Measurements from ENCODE around the gene MARK4. TPM values are rescaled to one million over a fixed set of nuclear protein-coding genes. Genes with fewer than 3 reads are reported as not detected.

The MARK4 gene
- total RNA-seq, 1 experiment from 2014 or later = 37.7 TPM

DNA sequence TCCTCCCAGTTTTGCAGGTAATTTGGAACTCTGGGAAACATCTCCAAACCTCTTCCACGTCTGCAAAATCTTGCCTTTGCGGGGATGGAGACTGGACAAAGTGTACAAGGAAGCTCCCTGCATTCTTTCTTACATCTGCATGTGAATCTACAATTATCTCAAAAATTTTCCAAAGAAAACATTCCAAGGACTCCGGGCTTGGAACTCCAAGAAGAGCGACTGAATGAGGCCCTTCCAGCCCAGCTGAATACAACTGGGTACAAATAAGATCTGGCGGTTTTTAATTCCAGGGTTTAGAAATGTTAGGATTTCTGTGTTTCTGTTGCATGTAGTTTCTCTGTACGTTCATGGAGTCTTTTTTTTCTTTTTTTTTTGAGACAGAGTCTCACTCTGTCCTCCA, 34.4 kb upstream of the MARK4 start:
- no peaks in the 10 kb centered on the region for H3K9me2 ChIP-seq (ENCODE audit: insufficient read depth)
- CTCF ChIA-PET = no interaction called here
- no peak overlapping the region for H3K4me2 ChIP-seq (ENCODE audit: low read length)
- H3K27ac ChIP-seq (ENCODE audit: low read depth, low read length) = no peak overlapping the region
- no peaks in the 10 kb centered on the region for H3K27me3 ChIP-seq (ENCODE audit: insufficient read depth, low read length)
- H3K36me3 ChIP-seq (ENCODE audit: control insufficient read depth in 1 of 2, insufficient read depth in 2 of 2, low read length in 2 of 2) = no peaks in the 10 kb centered on the region
- no peaks in the 10 kb centered on the region for H3K4me1 ChIP-seq (ENCODE audit: control insufficient read depth in 1 of 2, insufficient read depth in 2 of 2, low read length in 2 of 2)
- H3K9ac ChIP-seq (ENCODE audit: low read length) = no peak overlapping the region
- intact Hi-C loops (cut with micrococcal nuclease) = no loop called here
- H4K20me1 ChIP-seq (ENCODE audit: insufficient read depth) = no peaks in the 10 kb centered on the region
- TF ChIP-seq, protein P1, sequence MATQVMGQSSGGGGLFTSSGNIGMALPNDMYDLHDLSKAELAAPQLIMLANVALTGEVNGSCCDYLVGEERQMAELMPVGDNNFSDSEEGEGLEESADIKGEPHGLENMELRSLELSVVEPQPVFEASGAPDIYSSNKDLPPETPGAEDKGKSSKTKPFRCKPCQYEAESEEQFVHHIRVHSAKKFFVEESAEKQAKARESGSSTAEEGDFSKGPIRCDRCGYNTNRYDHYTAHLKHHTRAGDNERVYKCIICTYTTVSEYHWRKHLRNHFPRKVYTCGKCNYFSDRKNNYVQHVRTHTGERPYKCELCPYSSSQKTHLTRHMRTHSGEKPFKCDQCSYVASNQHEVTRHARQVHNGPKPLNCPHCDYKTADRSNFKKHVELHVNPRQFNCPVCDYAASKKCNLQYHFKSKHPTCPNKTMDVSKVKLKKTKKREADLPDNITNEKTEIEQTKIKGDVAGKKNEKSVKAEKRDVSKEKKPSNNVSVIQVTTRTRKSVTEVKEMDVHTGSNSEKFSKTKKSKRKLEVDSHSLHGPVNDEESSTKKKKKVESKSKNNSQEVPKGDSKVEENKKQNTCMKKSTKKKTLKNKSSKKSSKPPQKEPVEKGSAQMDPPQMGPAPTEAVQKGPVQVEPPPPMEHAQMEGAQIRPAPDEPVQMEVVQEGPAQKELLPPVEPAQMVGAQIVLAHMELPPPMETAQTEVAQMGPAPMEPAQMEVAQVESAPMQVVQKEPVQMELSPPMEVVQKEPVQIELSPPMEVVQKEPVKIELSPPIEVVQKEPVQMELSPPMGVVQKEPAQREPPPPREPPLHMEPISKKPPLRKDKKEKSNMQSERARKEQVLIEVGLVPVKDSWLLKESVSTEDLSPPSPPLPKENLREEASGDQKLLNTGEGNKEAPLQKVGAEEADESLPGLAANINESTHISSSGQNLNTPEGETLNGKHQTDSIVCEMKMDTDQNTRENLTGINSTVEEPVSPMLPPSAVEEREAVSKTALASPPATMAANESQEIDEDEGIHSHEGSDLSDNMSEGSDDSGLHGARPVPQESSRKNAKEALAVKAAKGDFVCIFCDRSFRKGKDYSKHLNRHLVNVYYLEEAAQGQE (IDR thresholded peaks at IDR 0.05; ENCODE audit: low read depth) = no peak
- no peak for TF ChIP-seq ELF1 (IDR thresholded peaks at IDR 0.05; ENCODE audit: borderline replicate concordance, low read depth)
- TF ChIP-seq YY1 (IDR thresholded peaks at IDR 0.05; ENCODE audit: extremely low read depth, insufficient replicate concordance, low read depth, low read length) = no peak
- no peak for TF ChIP-seq SP1 (IDR thresholded peaks at IDR 0.05; ENCODE audit: low read depth)
- TF ChIP-seq SIN3A (IDR thresholded peaks at IDR 0.05; ENCODE audit: low read depth) = no peak
- TF ChIP-seq FOSL1 (IDR thresholded peaks at IDR 0.05; ENCODE audit: low read depth) = no peak
- TF ChIP-seq, protein P2, sequence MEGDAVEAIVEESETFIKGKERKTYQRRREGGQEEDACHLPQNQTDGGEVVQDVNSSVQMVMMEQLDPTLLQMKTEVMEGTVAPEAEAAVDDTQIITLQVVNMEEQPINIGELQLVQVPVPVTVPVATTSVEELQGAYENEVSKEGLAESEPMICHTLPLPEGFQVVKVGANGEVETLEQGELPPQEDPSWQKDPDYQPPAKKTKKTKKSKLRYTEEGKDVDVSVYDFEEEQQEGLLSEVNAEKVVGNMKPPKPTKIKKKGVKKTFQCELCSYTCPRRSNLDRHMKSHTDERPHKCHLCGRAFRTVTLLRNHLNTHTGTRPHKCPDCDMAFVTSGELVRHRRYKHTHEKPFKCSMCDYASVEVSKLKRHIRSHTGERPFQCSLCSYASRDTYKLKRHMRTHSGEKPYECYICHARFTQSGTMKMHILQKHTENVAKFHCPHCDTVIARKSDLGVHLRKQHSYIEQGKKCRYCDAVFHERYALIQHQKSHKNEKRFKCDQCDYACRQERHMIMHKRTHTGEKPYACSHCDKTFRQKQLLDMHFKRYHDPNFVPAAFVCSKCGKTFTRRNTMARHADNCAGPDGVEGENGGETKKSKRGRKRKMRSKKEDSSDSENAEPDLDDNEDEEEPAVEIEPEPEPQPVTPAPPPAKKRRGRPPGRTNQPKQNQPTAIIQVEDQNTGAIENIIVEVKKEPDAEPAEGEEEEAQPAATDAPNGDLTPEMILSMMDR (IDR thresholded peaks at IDR 0.05 in 2 of 3, conservative IDR thresholded peaks at IDR 0.05 in 1 of 3; ENCODE audit: borderline replicate concordance in 1 of 3, insufficient read depth in 1 of 3, low read depth in 2 of 3, low read length in 2 of 3) = no peak
- no peak for TF ChIP-seq ZNF274 (IDR thresholded peaks at IDR 0.05; ENCODE audit: low read depth, low read length)
- TF ChIP-seq EGR1 (IDR thresholded peaks at IDR 0.05; ENCODE audit: low read depth) = no peak
- no peak for TF ChIP-seq POLR2A (IDR thresholded peaks at IDR 0.05; ENCODE audit: borderline replicate concordance, extremely low read depth, insufficient read depth, insufficient read length)
- TF ChIP-seq, protein P3, sequence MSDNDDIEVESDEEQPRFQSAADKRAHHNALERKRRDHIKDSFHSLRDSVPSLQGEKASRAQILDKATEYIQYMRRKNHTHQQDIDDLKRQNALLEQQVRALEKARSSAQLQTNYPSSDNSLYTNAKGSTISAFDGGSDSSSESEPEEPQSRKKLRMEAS (IDR thresholded peaks at IDR 0.05) = no peak
- TF ChIP-seq RAD21 (IDR thresholded peaks at IDR 0.05; ENCODE audit: low read depth) = no peak
- TF ChIP-seq ZFX (IDR thresholded peaks at IDR 0.05) = no peak
- TF ChIP-seq CBX3 (IDR thresholded peaks at IDR 0.05; ENCODE audit: low read depth) = no peak
- TF ChIP-seq TCF7L2 (IDR thresholded peaks at IDR 0.05; ENCODE audit: borderline replicate concordance, extremely low read depth, insufficient read depth, insufficient read length) = no peak
- TF ChIP-seq, protein P4, sequence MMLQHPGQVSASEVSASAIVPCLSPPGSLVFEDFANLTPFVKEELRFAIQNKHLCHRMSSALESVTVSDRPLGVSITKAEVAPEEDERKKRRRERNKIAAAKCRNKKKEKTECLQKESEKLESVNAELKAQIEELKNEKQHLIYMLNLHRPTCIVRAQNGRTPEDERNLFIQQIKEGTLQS (IDR thresholded peaks at IDR 0.05) = no peak
- no peak for TF ChIP-seq SRF (IDR thresholded peaks at IDR 0.05; ENCODE audit: low read depth)
- H3K79me2 ChIP-seq (ENCODE audit: insufficient read depth, low read length) = no peaks in the 10 kb centered on the region
- no peaks in the 10 kb centered on the region for H3K9me3 ChIP-seq (ENCODE audit: control insufficient read depth in 1 of 2, insufficient read depth in 1 of 2, low read depth in 1 of 2, low read length in 2 of 2)
- DNase-seq (ENCODE audit: low read depth, low spot score) (no peak), ATAC-seq (no peak)
- no TSS peak for BruUV-seq (replicated peaks)
- RAD21 ChIA-PET (ENCODE audit: low non-redundant PET in 1 of 2, low total read pairs in 2 of 2, uncharacterized antibody in 2 of 2, unreplicated experiment in 2 of 2) = interaction anchor here in 1 of 2 experiments (0.7 kb wide), 1 partner anchor 26 kb away, joined by 4 read pairs; no protein-coding TSS in a partner anchor
- POLR2A ChIA-PET = no interaction called here
- H3K4me3 ChIP-seq (replicated peaks in 1 of 2; ENCODE audit: low read depth in 1 of 2, low read length in 2 of 2) = no peak overlapping the region
- H2AFZ ChIP-seq (ENCODE audit: low read depth, low read length, poor library complexity, severe bottlenecking) = no peak overlapping the region
